ENCODE measurements around the gene MYO6. TPM values are rescaled to one million over a fixed set of nuclear protein-coding genes. Genes with fewer than 3 reads are reported as not detected.

The MYO6 gene
- total and polyA plus RNA-seq, 7 donors: 0.93 to 3.7 (median 2.4) TPM

DNA sequence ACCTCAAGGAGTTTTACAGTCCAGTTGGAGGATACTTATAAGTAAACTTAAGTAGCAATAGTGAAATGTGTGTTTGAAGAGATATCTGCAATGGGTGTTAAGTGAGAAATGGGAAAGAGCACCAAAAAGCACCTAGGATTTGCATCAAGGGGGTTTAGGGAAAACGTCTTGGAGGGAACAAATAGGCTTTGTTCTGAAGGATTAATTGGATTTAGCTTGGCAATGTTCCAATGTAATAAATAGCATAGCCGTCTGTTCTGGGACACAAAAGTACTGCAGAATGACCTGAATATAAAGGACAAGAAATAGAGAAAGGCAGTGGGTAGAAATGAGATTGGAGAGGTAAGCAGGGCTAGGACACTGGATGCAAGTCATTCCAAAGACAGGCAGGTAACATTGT lies 2.8 kb upstream of the MYO6 start:
- DNase-seq: no peak
- 1 to 7% (median 4%) methylated on average over 2 of the region's 2 CpGs for WGBS, 3 donors
- no peak overlapping the region for H3K4me3 ChIP-seq
- intact Hi-C loops (cut with DNase I): no loop called here
- no peaks in the 10 kb centered on the region for H3K9me3 ChIP-seq
- H3K36me3 ChIP-seq (ENCODE audit: insufficient read depth in 1 of 2, low read depth in 1 of 2): no peaks in the 10 kb centered on the region
- no peaks in the 10 kb centered on the region for H3K4me1 ChIP-seq
- TF ChIP-seq, protein P1, sequence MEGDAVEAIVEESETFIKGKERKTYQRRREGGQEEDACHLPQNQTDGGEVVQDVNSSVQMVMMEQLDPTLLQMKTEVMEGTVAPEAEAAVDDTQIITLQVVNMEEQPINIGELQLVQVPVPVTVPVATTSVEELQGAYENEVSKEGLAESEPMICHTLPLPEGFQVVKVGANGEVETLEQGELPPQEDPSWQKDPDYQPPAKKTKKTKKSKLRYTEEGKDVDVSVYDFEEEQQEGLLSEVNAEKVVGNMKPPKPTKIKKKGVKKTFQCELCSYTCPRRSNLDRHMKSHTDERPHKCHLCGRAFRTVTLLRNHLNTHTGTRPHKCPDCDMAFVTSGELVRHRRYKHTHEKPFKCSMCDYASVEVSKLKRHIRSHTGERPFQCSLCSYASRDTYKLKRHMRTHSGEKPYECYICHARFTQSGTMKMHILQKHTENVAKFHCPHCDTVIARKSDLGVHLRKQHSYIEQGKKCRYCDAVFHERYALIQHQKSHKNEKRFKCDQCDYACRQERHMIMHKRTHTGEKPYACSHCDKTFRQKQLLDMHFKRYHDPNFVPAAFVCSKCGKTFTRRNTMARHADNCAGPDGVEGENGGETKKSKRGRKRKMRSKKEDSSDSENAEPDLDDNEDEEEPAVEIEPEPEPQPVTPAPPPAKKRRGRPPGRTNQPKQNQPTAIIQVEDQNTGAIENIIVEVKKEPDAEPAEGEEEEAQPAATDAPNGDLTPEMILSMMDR (IDR thresholded peaks at IDR 0.05): no peak
- ATAC-seq: no peak
- H3K27me3 ChIP-seq (ENCODE audit: insufficient read depth in 3 of 3, low read length in 2 of 3): no peaks in the 10 kb centered on the region
- no peak overlapping the region for H3K27ac ChIP-seq

DNA sequence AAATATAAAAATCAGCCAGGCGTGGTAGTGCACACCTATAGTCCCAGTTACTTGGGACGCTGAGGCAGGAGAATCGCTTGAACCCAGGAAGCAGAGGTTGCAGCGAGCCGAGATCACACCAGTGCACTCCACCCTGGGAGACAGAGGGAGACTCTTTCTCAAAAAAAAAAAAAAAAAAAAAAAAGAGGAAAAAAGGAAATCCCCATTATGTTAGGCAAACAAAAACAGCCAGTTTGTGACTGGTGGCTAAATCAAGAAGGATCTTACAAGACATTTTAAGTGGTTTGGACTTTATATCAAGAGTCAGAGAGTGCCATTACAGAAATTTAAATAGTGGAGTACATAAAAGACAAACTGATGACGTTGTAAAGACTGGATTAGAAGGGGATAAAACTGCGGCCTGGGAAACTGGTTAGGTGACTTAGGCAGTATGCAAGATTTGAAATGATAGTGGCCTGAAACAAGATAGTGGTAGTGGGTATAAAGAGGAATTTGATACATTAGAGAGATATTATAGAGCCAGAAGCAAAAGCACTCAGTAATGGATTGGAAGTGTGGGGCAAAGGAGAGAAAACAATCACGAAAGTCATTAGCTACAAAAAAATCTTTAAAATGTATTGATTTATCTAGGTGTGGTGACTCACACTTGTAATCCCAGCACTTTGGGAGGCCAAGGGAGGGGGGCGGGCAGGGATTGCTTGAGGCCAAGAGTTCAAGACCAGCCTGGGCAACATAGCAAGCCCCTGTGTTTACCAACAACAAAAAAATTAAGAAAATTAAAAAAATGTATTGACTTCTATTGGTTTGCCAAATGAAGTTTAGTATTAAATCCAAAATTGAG lies 1.7 kb upstream of the MYO6 start:
- WGBS, 3 donors: 84 to 94% (median 88%) methylated on average over 9 of the region's 9 CpGs
- Histone ChIP-seq H3K4me3 (no peak overlapping the region), H3K36me3 (ENCODE audit: insufficient read depth in 1 of 2, low read depth in 1 of 2) (no peaks in the 10 kb centered on the region), H3K27ac (no peak overlapping the region), H3K4me1 (no peaks in the 10 kb centered on the region), H3K9me3 (no peaks in the 10 kb centered on the region), H3K27me3 (ENCODE audit: insufficient read depth in 3 of 3, low read length in 2 of 3) (no peaks in the 10 kb centered on the region)
- ATAC-seq (no peak), DNase-seq (no peak)
- intact Hi-C loops (cut with DNase I): no loop called here
- TF ChIP-seq, protein P1 (IDR thresholded peaks at IDR 0.05): no peak

GRCh38 chr6:75748003-75748742 lies 866 bp upstream of the MYO6 start:
- TF ChIP-seq, protein P1 (IDR thresholded peaks at IDR 0.05): no peak
- Histone ChIP-seq H3K4me3 (peak overlapping the region; percentile 96), H3K36me3 (ENCODE audit: insufficient read depth in 1 of 2, low read depth in 1 of 2) (no peaks in the 10 kb centered on the region), H3K4me1 (no peaks in the 10 kb centered on the region), H3K27ac (peak overlapping the region; percentile 77), H3K27me3 (ENCODE audit: insufficient read depth in 3 of 3, low read length in 2 of 3) (no peaks in the 10 kb centered on the region), H3K9me3 (no peaks in the 10 kb centered on the region)
- intact Hi-C loops (cut with DNase I): no loop called here
- 14 to 18% (median 17%) methylated on average over 17 of the region's 17 CpGs for WGBS, 3 donors
- ATAC-seq (peak in 3 of 4 donors; percentile 29 to 67 (median 48)), DNase-seq (no peak)

GRCh38 chr6:75751443-75751842 lies 2.4 kb downstream of the MYO6 start:
- Histone ChIP-seq H3K4me1 (no peaks in the 10 kb centered on the region), H3K4me3 (no peak overlapping the region), H3K27me3 (ENCODE audit: insufficient read depth in 3 of 3, low read length in 2 of 3) (no peaks in the 10 kb centered on the region), H3K36me3 (ENCODE audit: insufficient read depth in 1 of 2, low read depth in 1 of 2) (no peaks in the 10 kb centered on the region), H3K27ac (no peak overlapping the region), H3K9me3 (no peaks in the 10 kb centered on the region)
- WGBS, 3 donors: 46 to 51% (median 47%) methylated on average over 2 of the region's 2 CpGs
- intact Hi-C loops (cut with DNase I): no loop called here
- no peak for DNase-seq
- ATAC-seq: no peak
- TF ChIP-seq, protein P1 (IDR thresholded peaks at IDR 0.05): no peak
